HEK293 (cell line): ENCODE measurements around the gene BACH2.
A peak's percentile ranks its signal among the peaks of the same experiment; 100 is the strongest.

Experiments
- CTCF ChIA-PET: fragments of 350-600 bp; formaldehyde crosslinking; extraction: SDS; loops from one replicate; lab custom pipeline; 2021; ENCODE audit warnings: antibody characterized with exemption; lab: Yijun Ruan, JAX
- POLR2A ChIA-PET: fragments of 300-600 bp; formaldehyde crosslinking; extraction: SDS; loops from one replicate; lab custom pipeline; 2020; ENCODE audit warnings: antibody characterized with exemption, inconsistent platforms; lab: Yijun Ruan, JAX
- H3K27ac ChIP-seq: fragments of 200-500 bp; sonication (Bioruptor generic); 2 replicates; pipeline ENCODE4 v1.5.1; 2014; ENCODE audit warnings: low read depth, low read length, control low read depth, inconsistent platforms; ENCODE audit errors: extremely low read depth
- H3K36me3 ChIP-seq, 2 experiments: fragments of 200-500 bp in 1 of 2; sonication (Bioruptor generic) in 1 of 2; 1 replicate in 1 of 2; 2 replicates in 1 of 2; pipeline ENCODE4 v1.5.1; 2014 to 2017; ENCODE audit warnings: inconsistent platforms in 2 of 2, low read length in 2 of 2; ENCODE audit not compliant: control insufficient read depth in 2 of 2, insufficient read depth in 1 of 2
- H3K4me1 ChIP-seq: fragments of 200-500 bp; sonication (Bioruptor generic); 2 replicates; pipeline ENCODE4 v1.5.1; 2014; ENCODE audit warnings: mild to moderate bottlenecking, low read length, inconsistent platforms; ENCODE audit not compliant: control insufficient read depth, insufficient read depth
- H3K4me3 ChIP-seq: 2 replicates; pipeline ENCODE4 v1.5.1; 2011; ENCODE audit warnings: low read depth, mild to moderate bottlenecking, control low read depth, low read length, moderate library complexity
- H3K9me3 ChIP-seq: fragments of 200-500 bp; sonication (Bioruptor generic); 2 replicates; pipeline ENCODE4 v1.5.1; 2014; ENCODE audit warnings: low read depth, low read length, inconsistent platforms; ENCODE audit not compliant: control insufficient read depth, insufficient read depth
- EGR2 ChIP-seq: fragments of 450-650 bp; formaldehyde crosslinking; IDR thresholded peaks from 2 replicates; pipeline ENCODE4 v1.5.1; 2016; ENCODE audit warnings: low read depth, missing biosample characterization, missing genetic modification characterization
- MZF1 ChIP-seq: fragments of 450-650 bp; formaldehyde crosslinking; IDR thresholded peaks from 2 replicates; pipeline ENCODE4 v1.5.1; 2017; ENCODE audit warnings: missing biosample characterization, missing genetic modification characterization, borderline replicate concordance
- OSR2 ChIP-seq: fragments of 450-650 bp; formaldehyde crosslinking; IDR thresholded peaks from 2 replicates; pipeline ENCODE4 v1.5.1; 2016; ENCODE audit warnings: missing biosample characterization, missing genetic modification characterization
- PATZ1 ChIP-seq: fragments of 450-650 bp; formaldehyde crosslinking; IDR thresholded peaks from 2 replicates; pipeline ENCODE4 v1.5.1; 2016; ENCODE audit warnings: missing biosample characterization, missing genetic modification characterization
- PRDM1 ChIP-seq: fragments of 450-650 bp; formaldehyde crosslinking; IDR thresholded peaks from 2 replicates; pipeline ENCODE4; 2016; ENCODE audit warnings: missing biosample characterization, missing genetic modification characterization
- PRDM10 ChIP-seq: fragments of 450-650 bp; formaldehyde crosslinking; IDR thresholded peaks from 2 replicates; pipeline ENCODE4 v1.5.1; 2016; ENCODE audit warnings: missing biosample characterization, missing genetic modification characterization
- PRDM6 ChIP-seq: fragments of 450-650 bp; formaldehyde crosslinking; IDR thresholded peaks from 2 replicates; pipeline ENCODE4 v1.5.1; 2017; ENCODE audit warnings: missing biosample characterization, missing genetic modification characterization
- SALL2 ChIP-seq: fragments of 450-650 bp; formaldehyde crosslinking; IDR thresholded peaks from 2 replicates; pipeline ENCODE4 v1.5.0; 2017; ENCODE audit warnings: missing biosample characterization, mild to moderate bottlenecking, missing genetic modification characterization, borderline replicate concordance
- TRIM28 ChIP-seq: IDR thresholded peaks from 2 replicates; pipeline ENCODE4 v1.6.1; 2011; ENCODE audit warnings: low read length, control low read depth, borderline replicate concordance
- ZBTB17 ChIP-seq: fragments of 450-650 bp; formaldehyde crosslinking; IDR thresholded peaks from 2 replicates; pipeline ENCODE4 v1.5.1; 2016; ENCODE audit warnings: missing biosample characterization, missing genetic modification characterization
- ZBTB21 ChIP-seq: fragments of 450-650 bp; formaldehyde crosslinking; IDR thresholded peaks from 2 replicates; pipeline ENCODE4 v1.5.1; 2017; ENCODE audit warnings: missing biosample characterization, missing genetic modification characterization
- ZBTB48 ChIP-seq: fragments of 450-650 bp; formaldehyde crosslinking; IDR thresholded peaks from 2 replicates; pipeline ENCODE4 v1.5.1; 2016; ENCODE audit warnings: missing biosample characterization, missing genetic modification characterization
- ZNF138 ChIP-seq: fragments of 450-650 bp; formaldehyde crosslinking; IDR thresholded peaks from 2 replicates; pipeline ENCODE4 v1.5.1; 2016; ENCODE audit warnings: missing biosample characterization, missing genetic modification characterization, borderline replicate concordance
- ZNF175 ChIP-seq: fragments of 450-650 bp; formaldehyde crosslinking; IDR thresholded peaks from 2 replicates; pipeline ENCODE4 v1.5.1; 2016; ENCODE audit warnings: missing biosample characterization, missing genetic modification characterization
- ZNF202 ChIP-seq: fragments of 450-650 bp; formaldehyde crosslinking; IDR thresholded peaks from 2 replicates; pipeline ENCODE4 v1.5.1; 2016; ENCODE audit warnings: missing biosample characterization, missing genetic modification characterization, borderline replicate concordance
- ZNF221 ChIP-seq: fragments of 450-650 bp; formaldehyde crosslinking; IDR thresholded peaks from 2 replicates; pipeline ENCODE4 v1.5.1; 2017; ENCODE audit warnings: missing biosample characterization, missing genetic modification characterization, borderline replicate concordance
- ZNF354C ChIP-seq: fragments of 450-650 bp; formaldehyde crosslinking; IDR thresholded peaks from 2 replicates; pipeline ENCODE4 v1.5.1; 2016; ENCODE audit warnings: missing biosample characterization, missing genetic modification characterization, low read depth, borderline replicate concordance
- ZNF398 ChIP-seq: fragments of 450-650 bp; formaldehyde crosslinking; IDR thresholded peaks from 2 replicates; pipeline ENCODE4 v1.5.1; 2017; ENCODE audit warnings: missing biosample characterization, missing genetic modification characterization
- ZNF549 ChIP-seq: fragments of 450-650 bp; IDR thresholded peaks from 2 replicates; pipeline ENCODE4 v1.5.1; 2018; ENCODE audit warnings: missing biosample characterization, missing genetic modification characterization, mild to moderate bottlenecking, inconsistent platforms, moderate library complexity
- ZNF600 ChIP-seq: fragments of 450-650 bp; formaldehyde crosslinking; IDR thresholded peaks from 2 replicates; pipeline ENCODE4 v1.5.1; 2016; ENCODE audit warnings: missing biosample characterization, missing genetic modification characterization
- ZNF629 ChIP-seq: fragments of 450-650 bp; formaldehyde crosslinking; IDR thresholded peaks from 2 replicates; pipeline ENCODE4 v1.5.1; 2017; ENCODE audit warnings: missing biosample characterization, missing genetic modification characterization
- ZNF654 ChIP-seq: fragments of 450-650 bp; formaldehyde crosslinking; IDR thresholded peaks from 2 replicates; pipeline ENCODE4 v1.5.1; 2016; ENCODE audit warnings: low read depth, missing biosample characterization, missing genetic modification characterization
- ZXDB ChIP-seq: fragments of 450-650 bp; formaldehyde crosslinking; IDR thresholded peaks from 2 replicates; pipeline ENCODE4 v1.5.1; 2016; ENCODE audit warnings: missing biosample characterization, missing genetic modification characterization

Gene BACH2

GRCh38 chr6:90285042-90285481 lies 11.6 kb downstream of the BACH2 start:
- no peaks in the 10 kb centered on the region for H3K9me3 ChIP-seq
- POLR2A ChIA-PET: interaction anchor here (1.3 to 2.2 kb wide), 5 partner anchors 11 to 345 kb away, joined by 3 to 15 read pairs (median 4); partner anchors contain the start of gene BACH2
- peak overlapping the region; percentile 36 for H3K4me3 ChIP-seq
- TF ChIP-seq ZNF138 (tag by site-specific recombination) (no peak), PRDM1 (tag by site-specific recombination) (peak; percentile 37), ZBTB48 (peak; percentile 81), ZXDB (tag by site-specific recombination) (peak; percentile 39; the same call in 1 of the 2 replicates), PRDM6 (tag by site-specific recombination) (0 out of 2 replicates have a peak, but pooled peaks have one; percentile 28)
- H3K4me1 ChIP-seq: peaks cover 6% of the 10 kb centered on the region
- CTCF ChIA-PET: interaction anchor here (0.5 to 7.0 kb wide), 22 partner anchors 8 to 1414 kb away, joined by 3 to 69 read pairs (median 5); partner anchors contain the start of gene BACH2
- no peak overlapping the region for H3K27ac ChIP-seq
- H3K36me3 ChIP-seq: no peaks in the 10 kb centered on the region

- H3K27ac ChIP-seq: no peak overlapping the region
- CTCF ChIA-PET: interaction anchor here (0.5 to 7.0 kb wide), 19 partner anchors 9 to 1414 kb away, joined by 3 to 69 read pairs (median 5); partner anchors contain the start of gene BACH2
- H3K4me1 ChIP-seq: peaks cover 6% of the 10 kb centered on the region
- H3K9me3 ChIP-seq: no peaks in the 10 kb centered on the region
- H3K36me3 ChIP-seq: no peaks in the 10 kb centered on the region
- peak overlapping the region; percentile 36 for H3K4me3 ChIP-seq
- POLR2A ChIA-PET: interaction anchor here (0.9 to 2.2 kb wide), 7 partner anchors 11 to 344 kb away, joined by 3 to 15 read pairs (median 4); partner anchors contain the start of gene BACH2
- no peak for TF ChIP-seq ZNF138 (tag by site-specific recombination)
- no peak for TF ChIP-seq SALL2 (tag by site-specific recombination)
- 0 out of 2 replicates have a peak, but pooled peaks have one; percentile 26 for TF ChIP-seq PATZ1 (tag by site-specific recombination)
- 0 out of 2 replicates have a peak, but pooled peaks have one; percentile 31 for TF ChIP-seq ZBTB17 (tag by site-specific recombination)
- peak; percentile 19; the same call in 1 of the 2 replicates for TF ChIP-seq ZNF629
- peak; percentile 70 for TF ChIP-seq ZNF600 (tag by site-specific recombination)
- 0 out of 2 replicates have a peak, but pooled peaks have one; percentile 4 for TF ChIP-seq ZNF654 (tag by site-specific recombination)
- no peak for TF ChIP-seq ZNF398 (tag by site-specific recombination)
- TF ChIP-seq PRDM10 (tag by site-specific recombination): peak; percentile 7; the same call in 1 of the 2 replicates
- TF ChIP-seq OSR2: 0 out of 2 replicates have a peak, but pooled peaks have one; percentile 17
- no peak for TF ChIP-seq ZNF175 (tag by site-specific recombination)
- TF ChIP-seq EGR2: peak; percentile 47; the same call in 1 of the 2 replicates
- no peak for TF ChIP-seq ZNF354C
- TF ChIP-seq TRIM28: peak; percentile 60
- peak; percentile 49; the same call in 1 of the 2 replicates for TF ChIP-seq MZF1
- TF ChIP-seq ZNF202 (tag by site-specific recombination): no peak
- no peak for TF ChIP-seq ZBTB21 (tag by site-specific recombination)
- no peak for TF ChIP-seq ZNF549 (tag by site-specific recombination)
- TF ChIP-seq PRDM1 (tag by site-specific recombination): peak; percentile 54
- no peak for TF ChIP-seq ZNF221 (tag by site-specific recombination)
Measured at GRCh38 chr6:90284236-90285041, 12.2 kb downstream of the BACH2 start.
